ENCODE results near the gene MSL3B.
"Not testable (repeated sequence)": the region's sequence is repeated elsewhere in the genome, so short reads cannot be mapped to it uniquely, and the experiment has no call there.

MSL3B gene

GRCh38 chr2:233901884-233902283 is 33.7 kb upstream of the MSL3B start:
- DNase-seq (ENCODE audit: low spot score), result no peak
- TF ChIP-seq, protein P1, sequence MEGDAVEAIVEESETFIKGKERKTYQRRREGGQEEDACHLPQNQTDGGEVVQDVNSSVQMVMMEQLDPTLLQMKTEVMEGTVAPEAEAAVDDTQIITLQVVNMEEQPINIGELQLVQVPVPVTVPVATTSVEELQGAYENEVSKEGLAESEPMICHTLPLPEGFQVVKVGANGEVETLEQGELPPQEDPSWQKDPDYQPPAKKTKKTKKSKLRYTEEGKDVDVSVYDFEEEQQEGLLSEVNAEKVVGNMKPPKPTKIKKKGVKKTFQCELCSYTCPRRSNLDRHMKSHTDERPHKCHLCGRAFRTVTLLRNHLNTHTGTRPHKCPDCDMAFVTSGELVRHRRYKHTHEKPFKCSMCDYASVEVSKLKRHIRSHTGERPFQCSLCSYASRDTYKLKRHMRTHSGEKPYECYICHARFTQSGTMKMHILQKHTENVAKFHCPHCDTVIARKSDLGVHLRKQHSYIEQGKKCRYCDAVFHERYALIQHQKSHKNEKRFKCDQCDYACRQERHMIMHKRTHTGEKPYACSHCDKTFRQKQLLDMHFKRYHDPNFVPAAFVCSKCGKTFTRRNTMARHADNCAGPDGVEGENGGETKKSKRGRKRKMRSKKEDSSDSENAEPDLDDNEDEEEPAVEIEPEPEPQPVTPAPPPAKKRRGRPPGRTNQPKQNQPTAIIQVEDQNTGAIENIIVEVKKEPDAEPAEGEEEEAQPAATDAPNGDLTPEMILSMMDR (IDR thresholded peaks at IDR 0.05; ENCODE audit: borderline replicate concordance, control extremely low read depth, extremely low read depth, insufficient read depth, missing control alignments), result no peak
- in situ Hi-C loops (cut with MboI; ENCODE audit: low sequenced_read_pairs, unreplicated experiment), result no loop called here

DNA sequence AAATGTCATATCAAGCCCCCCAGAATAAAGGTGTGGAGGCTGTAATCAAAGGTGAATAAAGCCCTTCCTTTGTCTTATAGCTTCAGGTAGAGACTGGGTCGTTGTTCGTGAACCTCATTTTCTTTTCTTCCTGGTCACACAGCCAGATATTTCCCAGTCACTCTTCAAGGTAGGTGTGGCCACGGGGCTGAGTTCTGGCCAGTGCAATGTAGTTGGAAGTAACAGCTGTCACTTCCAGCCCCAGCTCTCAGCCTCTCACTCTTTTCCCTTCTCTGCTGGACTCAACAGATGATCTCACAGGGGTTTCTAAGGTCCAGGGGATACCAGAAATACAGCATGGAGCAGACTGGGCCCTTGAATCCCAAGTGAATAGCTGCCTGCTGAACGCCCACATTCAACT is 33.2 kb upstream of the MSL3B start:
- in situ Hi-C loops (cut with MboI; ENCODE audit: low sequenced_read_pairs, unreplicated experiment), result no loop called here

DNA sequence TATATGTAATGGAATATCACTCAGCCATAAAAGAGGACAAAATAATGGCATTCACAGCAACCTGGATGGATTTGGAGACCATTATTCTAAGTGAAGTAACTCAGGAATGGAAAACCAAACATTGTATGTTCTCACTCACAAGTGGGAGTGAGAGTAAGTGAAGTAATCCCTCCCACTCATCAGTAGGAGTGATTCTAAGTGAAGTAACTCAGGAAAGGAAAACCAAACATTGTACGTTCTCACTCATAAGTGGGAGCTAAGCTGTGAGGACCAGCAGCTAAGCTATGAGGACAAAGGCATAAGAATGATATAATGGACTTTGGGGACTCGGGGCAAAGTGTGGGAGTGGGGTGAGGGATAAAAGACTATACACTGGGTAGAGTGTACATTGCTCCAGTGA is 28.1 kb upstream of the MSL3B start:
- in situ Hi-C loops (cut with MboI; ENCODE audit: low sequenced_read_pairs, unreplicated experiment), result not testable (repeated sequence)

More for the DNA sequence above, 33.2 kb upstream of the MSL3B start:
- DNase-seq (ENCODE audit: low spot score), result no peak
- TF ChIP-seq, protein P1 (IDR thresholded peaks at IDR 0.05; ENCODE audit: borderline replicate concordance, control extremely low read depth, extremely low read depth, insufficient read depth, missing control alignments), result no peak

GRCh38 chr2:233892793-233893192 is 24.6 kb upstream of the MSL3B start:
- TF ChIP-seq, protein P1 (IDR thresholded peaks at IDR 0.05; ENCODE audit: borderline replicate concordance, control extremely low read depth, extremely low read depth, insufficient read depth, missing control alignments), result no peak
- no peak for DNase-seq (ENCODE audit: low spot score)

More for the DNA sequence above, 28.1 kb upstream of the MSL3B start:
- not testable (repeated sequence) for DNase-seq (ENCODE audit: low spot score)

GRCh38 chr2:233882353-233882752 is 14.2 kb upstream of the MSL3B start:
- DNase-seq (ENCODE audit: low spot score), result no peak
- TF ChIP-seq, protein P1 (IDR thresholded peaks at IDR 0.05; ENCODE audit: borderline replicate concordance, control extremely low read depth, extremely low read depth, insufficient read depth, missing control alignments), result no peak
- in situ Hi-C loops (cut with MboI; ENCODE audit: low sequenced_read_pairs, unreplicated experiment), result no loop called here

More at GRCh38 chr2:233892793-233893192, 24.6 kb upstream of the MSL3B start:
- in situ Hi-C loops (cut with MboI; ENCODE audit: low sequenced_read_pairs, unreplicated experiment), result no loop called here

DNA sequence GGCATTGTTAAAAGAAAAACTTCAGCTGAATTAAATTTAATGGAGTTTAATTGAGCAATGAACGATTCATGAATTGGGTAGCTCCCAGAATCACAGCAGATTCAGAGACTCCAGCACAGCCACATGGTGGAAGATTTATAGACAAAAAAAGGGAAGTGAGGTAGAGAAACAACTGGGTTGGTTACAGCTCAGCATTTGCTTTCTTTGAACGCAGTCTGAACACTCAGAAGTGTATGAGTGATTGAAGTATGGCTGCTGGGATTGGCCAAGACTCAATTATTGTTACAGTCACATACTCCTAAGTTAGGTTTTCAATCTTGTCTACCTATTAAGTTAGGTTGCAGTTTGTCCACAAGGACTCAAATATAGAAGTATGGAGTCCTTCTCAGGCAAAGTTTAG is 3.9 kb upstream of the MSL3B start:
- in situ Hi-C loops (cut with MboI; ENCODE audit: low sequenced_read_pairs, unreplicated experiment); DNase-seq (ENCODE audit: low spot score): not testable (repeated sequence)

DNA sequence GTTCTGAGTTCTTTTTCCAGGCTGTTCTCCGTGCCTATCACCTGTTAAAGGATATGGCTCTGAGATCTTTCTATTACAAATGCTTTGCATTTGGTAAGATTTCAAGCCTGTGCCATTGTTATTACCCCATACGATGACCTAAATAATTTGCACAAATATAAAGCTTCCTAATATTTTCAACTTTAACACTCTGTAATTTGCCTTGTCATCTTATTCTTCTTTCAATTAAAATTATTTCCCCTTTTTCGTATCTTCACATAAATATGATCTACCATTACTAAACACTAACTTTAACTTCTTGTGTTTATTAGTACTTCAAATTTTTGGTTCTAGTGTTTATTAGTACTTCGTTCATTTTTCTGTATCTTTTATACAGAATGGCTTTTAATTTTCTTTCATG is 3.2 kb upstream of the MSL3B start:
- TF ChIP-seq, protein P1 (IDR thresholded peaks at IDR 0.05; ENCODE audit: borderline replicate concordance, control extremely low read depth, extremely low read depth, insufficient read depth, missing control alignments), result no peak
- no peak for DNase-seq (ENCODE audit: low spot score)
- in situ Hi-C loops (cut with MboI; ENCODE audit: low sequenced_read_pairs, unreplicated experiment), result no loop called here

DNA sequence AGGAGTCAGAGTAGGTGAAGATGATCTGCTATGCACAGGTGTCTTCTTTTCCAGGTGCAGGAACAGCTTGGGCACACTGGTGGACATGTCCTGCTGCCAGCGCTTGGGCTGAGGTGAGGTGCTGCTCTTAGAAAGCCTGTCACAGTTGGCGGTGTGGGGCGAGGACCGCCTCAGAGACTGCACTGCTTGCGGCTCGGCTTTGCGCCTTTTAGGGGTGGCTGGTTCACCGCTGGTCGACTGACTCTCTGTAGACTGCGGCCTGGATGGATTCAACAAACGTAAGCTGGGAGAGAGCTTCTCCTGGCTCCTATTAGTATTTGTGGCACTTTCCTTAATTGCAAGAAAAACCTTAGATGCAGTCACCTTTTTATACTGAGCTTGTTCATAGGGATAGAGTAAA is 1.7 kb downstream of the MSL3B start:
- no peak for DNase-seq (ENCODE audit: low spot score)
- in situ Hi-C loops (cut with MboI; ENCODE audit: low sequenced_read_pairs, unreplicated experiment), result no loop called here
- TF ChIP-seq, protein P1 (IDR thresholded peaks at IDR 0.05; ENCODE audit: borderline replicate concordance, control extremely low read depth, extremely low read depth, insufficient read depth, missing control alignments), result no peak
